Activated naive CD4-positive, alpha-beta T cell treated with anti-CD3 and anti-CD28 coated beads, Interleukin-2, amount 50 U/mL, for 72 hours (primary cell): ENCODE measurements around the gene DNM3. TPM values are rescaled to one million over a fixed set of nuclear protein-coding genes. Genes with fewer than 3 reads are reported as not detected.

Source experiments
- ATAC-seq, 2 donors: fragments of 150-1000 bp; cut with Tn5 transposase; 2 replicates each; pipeline ENCODE4 v1.10.0; 2021; ENCODE audit warnings: mild to moderate bottlenecking in 2 of 2, moderate library complexity in 2 of 2
- DNase-seq, 2 donors: peaks; one replicate each; pipeline ENCODE4 v3.0.0; 2021 to 2022; ENCODE audit warnings: low spot score in 2 of 2
- H3K27ac Mint-ChIP-seq, 2 donors: one replicate each; pipeline ENCODE4 v1.8.0; 2022; ENCODE audit warnings: mild to moderate bottlenecking in 2 of 2, mixed read lengths in 2 of 2
- H3K36me3 Mint-ChIP-seq, 2 donors: one replicate each; pipeline ENCODE4 v1.8.0; 2022; ENCODE audit warnings: mixed read lengths in 2 of 2
- H3K9me3 Mint-ChIP-seq, 2 donors: one replicate each; pipeline ENCODE4 v1.8.0; 2022; ENCODE audit warnings: mixed read lengths in 2 of 2
- total RNA-seq, 2 donors: library from RNA; stranded (reverse); gene quantifications; one replicate each; pipeline ENCODE4 v1.2.3, GENCODE V29; 2022

Gene DNM3
- total RNA-seq, 2 donors from 2014 or later = 2.6 to 4.5 TPM

- peak; percentile 2 to 72 for ATAC-seq
- H3K27ac Mint-ChIP-seq = peak overlapping the region in 1 of 2 donors; percentile 54
- H3K9me3 Mint-ChIP-seq = no peaks in the 10 kb centered on the region
- no peak for DNase-seq
- no peaks in the 10 kb centered on the region for H3K36me3 Mint-ChIP-seq
Measured at GRCh38 chr1:171884475-171884874, 43.2 kb downstream of the DNM3 start.

- Mint-ChIP-seq H3K27ac (no peak overlapping the region), H3K36me3 (no peaks in the 10 kb centered on the region), H3K9me3 (no peaks in the 10 kb centered on the region)
- DNase-seq (no peak), ATAC-seq (no peak)
Measured at GRCh38 chr1:171890131-171890530, 48.8 kb downstream of the DNM3 start.

DNA sequence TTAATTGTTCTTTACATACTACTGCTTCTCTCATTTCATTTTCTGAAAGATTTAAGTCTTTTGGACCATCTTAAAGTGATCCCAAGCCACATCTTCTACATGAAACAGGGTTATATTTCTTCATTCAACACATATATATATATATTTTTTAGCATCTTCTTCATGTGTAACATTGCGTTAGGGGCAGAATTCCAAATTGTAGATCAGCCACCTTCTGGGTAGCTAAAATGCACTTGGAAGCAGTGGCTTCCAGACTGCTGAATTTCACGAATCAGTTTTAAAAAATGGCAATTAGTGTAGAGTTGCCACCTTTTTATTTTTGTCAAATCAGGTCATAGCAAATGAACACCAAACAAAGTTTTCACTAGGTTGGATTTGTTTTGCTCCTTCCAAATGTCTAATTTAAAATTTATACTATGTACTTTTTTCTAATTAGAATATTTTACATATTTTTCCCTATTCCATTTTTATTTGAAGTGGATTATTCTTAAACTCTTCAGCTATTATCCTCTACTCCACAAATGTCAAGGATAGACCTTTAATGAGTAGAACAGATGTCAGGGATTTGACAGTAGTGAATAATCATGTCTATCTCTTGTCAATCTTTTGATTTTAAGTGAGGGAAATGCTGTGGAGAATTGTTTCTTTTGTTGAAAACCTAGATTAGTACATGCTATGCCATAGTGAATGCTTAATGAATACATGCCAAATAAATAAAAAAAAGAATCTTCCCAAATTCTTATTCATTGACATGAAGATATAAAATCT lies 55.8 kb downstream of the DNM3 start:
- Mint-ChIP-seq H3K27ac (no peak overlapping the region), H3K9me3 (no peaks in the 10 kb centered on the region), H3K36me3 (peaks cover 0 to 17% of the 10 kb centered on the region in 2 donors)
- DNase-seq (no peak), ATAC-seq (no peak)

GRCh38 chr1:171898941-171899340 lies 57.6 kb downstream of the DNM3 start:
- H3K27ac Mint-ChIP-seq = no peak overlapping the region
- peaks cover 0 to 17% of the 10 kb centered on the region in 2 donors for H3K36me3 Mint-ChIP-seq
- DNase-seq (no peak), ATAC-seq (no peak)
- no peaks in the 10 kb centered on the region for H3K9me3 Mint-ChIP-seq

DNA sequence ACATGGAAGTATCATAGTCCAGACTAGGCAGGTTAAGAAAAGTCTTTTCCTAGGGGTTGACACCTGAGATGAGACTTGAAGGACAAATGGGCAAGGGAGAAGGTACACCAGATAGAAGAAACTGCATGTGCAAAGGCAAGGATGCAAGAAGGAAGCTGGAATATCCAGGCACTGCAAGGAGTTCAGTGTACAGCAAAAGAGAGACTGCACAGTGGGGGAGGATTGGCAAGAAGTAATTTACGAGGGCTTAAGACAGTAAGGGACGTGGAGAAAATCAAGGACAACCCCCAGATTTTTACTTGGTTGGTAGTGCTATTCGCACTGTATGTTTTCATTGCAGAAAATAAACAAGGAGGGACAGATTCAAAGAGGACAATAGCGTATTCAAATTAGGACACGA lies 58.5 kb downstream of the DNM3 start:
- DNase-seq = no peak
- peaks cover 0 to 17% of the 10 kb centered on the region in 2 donors for H3K36me3 Mint-ChIP-seq
- H3K9me3 Mint-ChIP-seq = no peaks in the 10 kb centered on the region
- H3K27ac Mint-ChIP-seq = peak overlapping the region in 1 of 2 donors; percentile 3
- ATAC-seq = no peak

DNA sequence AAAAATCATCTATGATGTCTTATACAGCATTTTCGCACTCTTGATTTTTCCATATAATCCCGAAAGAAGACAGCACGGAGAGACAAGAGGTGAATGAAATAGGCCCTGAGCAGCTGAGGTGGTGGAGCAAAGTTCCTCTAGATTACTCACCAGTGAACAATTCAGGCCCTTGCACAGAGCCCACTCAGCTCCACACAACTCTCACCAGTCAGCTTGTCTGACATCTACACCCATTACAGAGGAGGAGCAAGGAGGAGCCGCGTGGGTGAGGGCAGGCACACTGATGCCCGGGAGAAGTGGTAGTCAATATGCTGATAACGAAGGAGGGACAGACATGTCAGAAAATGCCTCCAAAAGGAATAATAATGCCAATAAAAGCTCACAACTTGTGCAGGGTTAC lies 59.9 kb downstream of the DNM3 start:
- H3K36me3 Mint-ChIP-seq = peaks cover 0 to 17% of the 10 kb centered on the region in 2 donors
- no peaks in the 10 kb centered on the region for H3K9me3 Mint-ChIP-seq
- DNase-seq (no peak), ATAC-seq (no peak)
- no peak overlapping the region for H3K27ac Mint-ChIP-seq

DNA sequence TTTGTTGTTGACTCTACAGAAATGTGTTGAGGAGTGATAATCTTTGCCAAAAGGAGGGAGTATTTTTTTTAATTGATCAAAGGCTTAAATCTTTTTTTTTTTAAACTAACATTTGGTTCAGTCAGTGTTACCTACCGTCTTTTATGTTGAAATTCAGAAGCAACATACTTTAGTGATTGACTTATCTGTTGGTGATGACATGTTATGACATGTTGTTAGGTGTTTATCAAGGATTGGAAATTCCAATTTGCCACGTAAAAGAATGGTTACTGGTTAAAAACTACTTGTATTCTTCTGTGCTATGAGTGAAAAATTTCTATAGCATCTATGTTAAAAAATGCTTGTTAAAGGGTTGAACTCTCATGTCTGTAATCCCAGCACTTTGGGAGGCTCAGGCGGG lies 61.2 kb downstream of the DNM3 start:
- H3K36me3 Mint-ChIP-seq = peaks cover 0 to 17% of the 10 kb centered on the region in 2 donors
- DNase-seq (no peak), ATAC-seq (no peak)
- H3K27ac Mint-ChIP-seq = peak overlapping the region in 1 of 2 donors; percentile 76
- no peaks in the 10 kb centered on the region for H3K9me3 Mint-ChIP-seq

GRCh38 chr1:171904778-171905450 lies 63.6 kb downstream of the DNM3 start:
- ATAC-seq (no peak), DNase-seq (no peak)
- Mint-ChIP-seq H3K27ac (no peak overlapping the region), H3K9me3 (no peaks in the 10 kb centered on the region), H3K36me3 (peaks cover 0 to 6% of the 10 kb centered on the region in 2 donors)

DNA sequence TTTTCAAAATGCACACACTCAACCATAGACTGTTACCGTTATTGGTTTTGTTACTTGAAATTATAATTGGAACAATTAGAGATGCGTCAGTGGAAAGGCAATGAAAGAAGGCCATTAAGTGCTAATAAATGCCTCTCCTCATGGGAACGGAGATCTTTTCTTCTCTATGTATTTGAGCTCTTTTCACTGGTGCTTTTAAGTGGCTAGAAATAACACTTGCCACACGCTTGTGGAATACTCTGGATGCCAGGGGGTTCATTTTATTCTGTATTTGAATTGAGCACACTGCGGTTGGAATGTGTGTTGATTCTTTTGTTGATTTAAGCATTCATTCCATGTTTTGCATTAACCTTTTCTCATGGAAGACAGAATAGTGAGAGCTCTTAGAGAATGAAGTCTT lies 68.4 kb downstream of the DNM3 start:
- no peak overlapping the region for H3K27ac Mint-ChIP-seq
- H3K36me3 Mint-ChIP-seq = no peaks in the 10 kb centered on the region
- no peak for ATAC-seq
- no peak for DNase-seq
- H3K9me3 Mint-ChIP-seq = no peaks in the 10 kb centered on the region

DNA sequence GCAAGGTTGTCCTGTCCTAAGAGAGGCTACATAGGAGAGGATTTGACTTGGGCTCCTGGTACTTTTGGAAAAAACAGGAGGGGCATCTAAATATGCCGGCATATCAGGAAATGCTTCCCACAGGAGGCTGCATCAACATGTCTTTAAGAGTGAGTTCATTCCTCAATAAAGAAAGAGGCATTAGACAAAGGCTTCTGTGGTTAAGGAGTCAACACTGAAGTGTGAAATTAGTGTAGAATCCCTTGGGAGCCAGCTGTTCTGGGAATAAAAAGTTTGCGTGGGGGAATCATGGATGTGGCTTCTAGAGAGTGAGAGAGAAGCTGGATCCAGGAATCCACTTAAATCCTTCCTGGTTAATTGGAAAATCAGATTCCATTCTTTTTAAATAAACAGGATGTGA lies 69.5 kb downstream of the DNM3 start:
- ATAC-seq (no peak), DNase-seq (no peak)
- Mint-ChIP-seq H3K9me3 (no peaks in the 10 kb centered on the region), H3K36me3 (no peaks in the 10 kb centered on the region), H3K27ac (no peak overlapping the region)

GRCh38 chr1:171911506-171911905 lies 70.2 kb downstream of the DNM3 start:
- no peak for ATAC-seq
- no peak for DNase-seq
- Mint-ChIP-seq H3K9me3 (no peaks in the 10 kb centered on the region), H3K36me3 (no peaks in the 10 kb centered on the region), H3K27ac (no peak overlapping the region)

DNA sequence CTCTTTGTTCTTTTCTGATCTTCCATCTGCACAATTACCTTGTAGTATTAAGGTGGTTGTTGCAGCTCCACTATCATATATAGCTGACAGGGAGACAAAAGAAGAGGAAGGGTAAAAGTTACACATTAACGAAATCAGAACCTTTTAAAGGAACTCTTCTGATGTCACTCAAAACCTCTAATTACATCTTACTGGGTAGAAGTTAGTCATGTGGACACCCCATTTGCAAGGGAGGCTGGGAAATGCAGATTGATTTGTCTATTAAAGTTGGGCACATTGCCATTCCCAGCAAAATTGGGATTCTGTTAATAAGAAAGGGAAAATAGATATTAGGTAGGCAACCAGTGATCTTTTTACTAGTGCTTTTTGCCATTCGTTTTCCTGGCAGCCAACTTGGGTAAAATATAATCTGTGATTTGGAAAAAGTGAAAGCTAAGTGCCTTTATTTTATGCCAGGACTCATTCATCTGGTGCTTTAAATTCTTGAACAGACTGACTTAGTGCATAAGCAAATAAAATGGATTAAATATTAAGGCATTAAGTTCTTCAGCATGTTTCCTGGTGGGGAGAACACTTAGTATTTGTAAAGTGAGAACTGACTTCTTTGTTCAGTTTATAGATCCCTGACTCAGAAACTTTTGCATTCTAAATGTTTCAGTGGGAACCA lies 71.3 kb downstream of the DNM3 start:
- no peak for DNase-seq
- Mint-ChIP-seq H3K9me3 (no peaks in the 10 kb centered on the region), H3K27ac (no peak overlapping the region)

DNA sequence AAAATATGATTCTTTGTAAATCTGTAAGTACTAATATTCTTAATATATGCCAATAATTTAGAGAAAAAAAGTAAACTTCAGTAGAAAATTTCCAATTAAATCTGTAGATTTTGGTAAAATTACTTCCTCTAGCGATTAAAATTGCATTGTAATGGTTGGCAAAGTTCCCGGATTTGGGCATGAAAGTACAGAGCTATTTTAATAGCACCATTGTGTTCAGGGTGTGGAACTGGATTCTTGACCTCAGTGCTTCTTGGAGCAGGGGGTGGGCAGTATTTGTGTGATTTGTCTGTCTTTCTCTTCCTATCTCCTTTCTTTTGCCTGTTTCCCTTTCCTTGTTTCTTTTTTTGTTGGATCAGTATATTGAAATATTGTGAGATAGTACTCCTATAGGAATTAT lies 72.1 kb downstream of the DNM3 start:
- Mint-ChIP-seq H3K9me3 (no peaks in the 10 kb centered on the region), H3K27ac (no peak overlapping the region), H3K36me3 (no peaks in the 10 kb centered on the region)
- ATAC-seq (no peak), DNase-seq (no peak)

More for the DNA sequence above, 71.3 kb downstream of the DNM3 start:
- H3K36me3 Mint-ChIP-seq = no peaks in the 10 kb centered on the region
- no peak for ATAC-seq

DNA sequence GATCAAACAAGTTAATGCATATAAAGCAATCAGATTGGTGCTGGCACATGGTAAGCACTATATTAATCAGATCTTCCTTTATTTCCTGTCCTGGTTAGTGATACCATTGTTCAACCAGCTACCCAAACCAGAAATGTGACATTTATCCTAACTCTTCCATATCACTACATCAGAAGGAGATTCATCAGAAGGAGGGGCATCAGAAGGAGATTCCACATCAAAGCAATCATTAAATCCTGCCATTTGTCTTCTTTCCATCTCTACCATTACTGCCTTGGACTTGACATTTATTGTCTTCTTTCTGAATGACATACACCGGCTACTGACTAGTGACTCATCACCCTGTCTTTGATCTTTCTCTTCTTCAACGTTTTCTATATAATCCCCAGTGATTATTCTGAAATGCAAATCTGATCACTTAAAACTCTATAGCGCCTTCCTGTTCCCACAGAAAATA lies 75.0 kb downstream of the DNM3 start:
- Mint-ChIP-seq H3K9me3 (no peaks in the 10 kb centered on the region), H3K27ac (no peak overlapping the region), H3K36me3 (no peaks in the 10 kb centered on the region)
- ATAC-seq = peak; percentile 85 to 87
- no peak for DNase-seq

- no peaks in the 10 kb centered on the region for H3K9me3 Mint-ChIP-seq
- ATAC-seq (no peak), DNase-seq (no peak)
- H3K27ac Mint-ChIP-seq = no peak overlapping the region
- no peaks in the 10 kb centered on the region for H3K36me3 Mint-ChIP-seq
Measured at GRCh38 chr1:171917331-171917730, 76.0 kb downstream of the DNM3 start.

DNA sequence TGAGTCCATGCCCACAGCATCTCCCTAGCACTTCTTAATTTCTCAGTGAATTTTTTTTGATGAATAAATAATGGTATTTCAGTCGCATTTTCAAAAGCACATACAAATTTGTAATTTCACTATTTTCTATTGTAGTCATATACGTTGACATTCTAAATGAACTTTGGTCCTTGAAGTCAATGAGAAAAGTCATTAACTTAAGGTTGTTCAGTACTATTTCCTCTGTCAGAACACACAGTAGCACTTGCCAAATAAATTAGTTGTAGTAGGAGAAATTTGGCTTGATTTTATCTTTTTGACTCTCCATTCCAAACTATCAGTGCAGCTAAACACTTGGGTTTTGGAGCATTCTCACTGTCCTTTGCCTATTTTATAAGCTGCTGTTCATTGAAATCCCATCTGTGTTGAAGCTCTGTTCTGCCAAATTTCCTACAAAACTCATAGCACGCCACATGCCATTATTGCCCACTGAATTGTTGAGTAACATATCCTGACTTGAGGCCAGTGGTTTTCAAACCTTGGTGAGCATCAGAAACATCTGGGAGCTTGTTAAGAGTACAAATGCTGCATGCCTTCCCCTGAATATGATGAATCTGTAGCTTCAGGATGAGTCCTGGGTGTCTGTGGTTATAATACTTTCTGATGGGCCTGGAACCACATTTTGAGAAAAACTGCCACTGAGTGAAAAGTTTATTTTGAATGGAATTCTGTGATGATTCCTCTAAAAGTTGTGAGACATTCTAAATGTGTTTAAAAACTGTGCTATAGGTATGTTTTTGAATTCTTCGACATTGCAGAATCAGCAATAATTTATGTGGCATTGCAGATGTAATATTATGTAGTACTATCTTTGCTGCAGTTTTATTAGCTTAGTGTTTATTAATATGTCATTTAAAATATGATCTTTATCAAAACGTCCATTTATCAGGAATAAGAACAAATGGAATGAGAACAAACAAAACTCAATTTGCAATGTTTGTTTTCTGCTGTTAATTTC lies 78.9 kb downstream of the DNM3 start:
- no peak for DNase-seq
- H3K9me3 Mint-ChIP-seq = peaks cover 0 to 11% of the 10 kb centered on the region in 2 donors

More for the DNA sequence above, 78.9 kb downstream of the DNM3 start:
- Mint-ChIP-seq H3K36me3 (peaks cover 0 to 10% of the 10 kb centered on the region in 2 donors), H3K27ac (no peak overlapping the region)
- no peak for ATAC-seq
